Neural cell (in vitro differentiated cells): ENCODE measurements around the gene PIP. TPM values are rescaled to one million over a fixed set of nuclear protein-coding genes. Genes with fewer than 3 reads are reported as not detected.
"Not testable (repeated sequence)": the region's sequence is repeated elsewhere in the genome, so short reads cannot be mapped to it uniquely, and the experiment has no call there.

ENCODE experiments used
- H2AFZ ChIP-seq: fragments of 200-600, 300-800 bp; sonication (generic), shearing (Covaris generic); 2 replicates; pipeline ENCODE4 v1.6.0; 2014; ENCODE audit warnings: low read depth, mild to moderate bottlenecking, antibody characterized with exemption, low read length, moderate library complexity
- H3F3A ChIP-seq: fragments of 200-600 bp; shearing (Covaris generic); 2 replicates; pipeline ENCODE4 v1.6.1; 2016; ENCODE audit warnings: mild to moderate bottlenecking, moderate library complexity, mixed read lengths, antibody characterized with exemption, low read length; ENCODE audit not compliant: insufficient read depth, poor library complexity, severe bottlenecking
- H3K27ac ChIP-seq: fragments of 200-600, 300-800 bp; sonication (generic), shearing (Covaris generic); 2 replicates; pipeline ENCODE4 v1.5.1; 2014; ENCODE audit warnings: mild to moderate bottlenecking, low read length, moderate library complexity
- H3K27me3 ChIP-seq: fragments of 300-800, 200-600 bp; sonication (generic), shearing (Covaris generic); 2 replicates; pipeline ENCODE4 v1.6.0; 2014; ENCODE audit warnings: mild to moderate bottlenecking, low read depth, low read length, moderate library complexity; ENCODE audit not compliant: insufficient read depth
- H3K36me3 ChIP-seq: fragments of 300-800, 200-600 bp; sonication (generic), shearing (Covaris generic); 2 replicates; pipeline ENCODE4 v1.5.1; 2014; ENCODE audit warnings: mild to moderate bottlenecking, antibody characterized with exemption, low read length, moderate library complexity; ENCODE audit not compliant: insufficient read depth
- H3K4me2 ChIP-seq: fragments of 300-800, 200-600 bp; sonication (generic), shearing (Covaris generic); 2 replicates; pipeline ENCODE4 v1.6.0; 2014; ENCODE audit warnings: mild to moderate bottlenecking, low read length
- H3K4me3 ChIP-seq: fragments of 300-800, 200-600 bp; sonication (generic), shearing (Covaris generic); 2 replicates; pipeline ENCODE4 v1.5.1; 2014; ENCODE audit warnings: mild to moderate bottlenecking, low read length, moderate library complexity
- H3K79me2 ChIP-seq: fragments of 200-600 bp; shearing (Covaris generic); replicated peaks from 2 replicates; pipeline ENCODE4 v1.6.0; 2014; ENCODE audit warnings: mild to moderate bottlenecking, low read length, moderate library complexity; ENCODE audit not compliant: insufficient read depth
- H3K9ac ChIP-seq: fragments of 300-800, 200-600 bp; sonication (generic), shearing (Covaris generic); 2 replicates; pipeline ENCODE4 v1.6.1; 2016; ENCODE audit warnings: mild to moderate bottlenecking, low read length, mixed read lengths
- H3K9me2 ChIP-seq: fragments of 200-600 bp; shearing (Covaris generic); 2 replicates; pipeline ENCODE4 v1.6.1; 2016; ENCODE audit warnings: mild to moderate bottlenecking, low read length, mixed read lengths; ENCODE audit not compliant: insufficient read depth
- H3K9me3 ChIP-seq: fragments of 200-600, 300-800 bp; sonication (generic), shearing (Covaris generic); 2 replicates; pipeline ENCODE4 v1.6.1; 2016; ENCODE audit warnings: mild to moderate bottlenecking, mixed run types, low read length, moderate library complexity, mixed read lengths
- H4K20me1 ChIP-seq: fragments of 200-600 bp; shearing (Covaris generic); 2 replicates; pipeline ENCODE4 v1.6.1; 2016; ENCODE audit warnings: mild to moderate bottlenecking, mixed run types; ENCODE audit not compliant: insufficient read depth
- CTCF ChIP-seq: fragments of 450-650 bp; IDR thresholded peaks from 2 replicates; pipeline ENCODE4 v1.5.1; 2014; ENCODE audit warnings: antibody characterized with exemption, mild to moderate bottlenecking, moderate library complexity; ENCODE audit not compliant: poor library complexity, severe bottlenecking
- EP300 ChIP-seq: fragments of 450-650 bp; conservative IDR thresholded peaks from 2 replicates; pipeline ENCODE4 v1.6.1; 2014; ENCODE audit warnings: antibody characterized with exemption, mild to moderate bottlenecking, moderate library complexity; ENCODE audit not compliant: poor library complexity, severe bottlenecking
- EZH2 ChIP-seq: fragments of 200-600, 300-800 bp; shearing (Covaris generic), sonication (generic); IDR thresholded peaks from 2 replicates; pipeline ENCODE4 v1.6.1; 2014; ENCODE audit warnings: antibody characterized with exemption, low read length, borderline replicate concordance, mild to moderate bottlenecking; ENCODE audit not compliant: insufficient read depth, poor library complexity, severe bottlenecking
- MXI1 ChIP-seq: fragments of 450-650 bp; conservative IDR thresholded peaks from 2 replicates; pipeline ENCODE4 v1.6.1; 2014; ENCODE audit warnings: antibody characterized with exemption, mild to moderate bottlenecking; ENCODE audit not compliant: poor library complexity, severe bottlenecking
- POLR2AphosphoS5 ChIP-seq: IDR thresholded peaks from 2 replicates; pipeline ENCODE4 v1.6.1; 2012
- RAD21 ChIP-seq: fragments of 450-650 bp; conservative IDR thresholded peaks from 2 replicates; pipeline ENCODE4 v1.6.1; 2014; ENCODE audit warnings: antibody characterized with exemption, mild to moderate bottlenecking, moderate library complexity
- REST ChIP-seq: IDR thresholded peaks from 2 replicates; pipeline ENCODE4 v1.6.1; 2012; ENCODE audit warnings: borderline replicate concordance
- SMC3 ChIP-seq: fragments of 450-650 bp; conservative IDR thresholded peaks from 2 replicates; pipeline ENCODE4 v1.6.1; 2014; ENCODE audit warnings: antibody characterized with exemption, mild to moderate bottlenecking, moderate library complexity; ENCODE audit not compliant: poor library complexity
- TAF1 ChIP-seq: IDR thresholded peaks from 2 replicates; pipeline ENCODE4 v1.6.1; 2012; ENCODE audit warnings: low read depth
- polyA plus RNA-seq: library from polyadenylated mRNA; depleted of rRNA; stranded (reverse); fragments of >200 nt; gene quantifications from 2 replicates; pipeline ENCODE4 v1.2.3, GENCODE V29; 2014

The PIP gene
- polyA plus RNA-seq, 1 donor from 2014 or later, result not detected

GRCh38 chr7:143104759-143105158, 27.1 kb upstream of the PIP start:
- H3K9me3 ChIP-seq, result no peaks in the 10 kb centered on the region
- no peaks in the 10 kb centered on the region for H3K9me2 ChIP-seq
- no peaks in the 10 kb centered on the region for H4K20me1 ChIP-seq
- no peaks in the 10 kb centered on the region for H3F3A ChIP-seq
- H3K79me2 ChIP-seq, result no peaks in the 10 kb centered on the region
- H3K4me2 ChIP-seq, result no peak overlapping the region
- H3K36me3 ChIP-seq, result no peaks in the 10 kb centered on the region
- H3K4me3 ChIP-seq, result no peak overlapping the region
- no peak overlapping the region for H3K9ac ChIP-seq
- no peak overlapping the region for H2AFZ ChIP-seq
- H3K27ac ChIP-seq, result no peak overlapping the region
- no peak for TF ChIP-seq CTCF
- no peak for TF ChIP-seq EZH2
- TF ChIP-seq POLR2AphosphoS5, result no peak
- no peak for TF ChIP-seq TAF1
- TF ChIP-seq MXI1, result no peak
- TF ChIP-seq SMC3, result no peak
- TF ChIP-seq RAD21, result no peak
- no peak for TF ChIP-seq EP300
- TF ChIP-seq REST, result no peak
- H3K27me3 ChIP-seq, result no peaks in the 10 kb centered on the region

GRCh38 chr7:143108019-143108418, 23.9 kb upstream of the PIP start:
- not testable (repeated sequence) for H3K9me2 ChIP-seq, H3K9ac ChIP-seq, H3K27me3 ChIP-seq, H3K79me2 ChIP-seq, H3F3A ChIP-seq, H3K4me3 ChIP-seq, H2AFZ ChIP-seq, H3K27ac ChIP-seq, H4K20me1 ChIP-seq, H3K4me2 ChIP-seq, H3K9me3 ChIP-seq, H3K36me3 ChIP-seq

GRCh38 chr7:143117395-143117794, 14.5 kb upstream of the PIP start:
- no peak overlapping the region for H3K27ac ChIP-seq
- H3K9me3 ChIP-seq, result no peaks in the 10 kb centered on the region
- H3K27me3 ChIP-seq, result no peaks in the 10 kb centered on the region
- TF ChIP-seq MXI1 (no peak), TAF1 (no peak), EZH2 (no peak), RAD21 (no peak), REST (no peak), EP300 (no peak), SMC3 (no peak), POLR2AphosphoS5 (no peak), CTCF (no peak)
- H3K79me2 ChIP-seq, result no peaks in the 10 kb centered on the region
- H3K9ac ChIP-seq, result no peak overlapping the region
- no peaks in the 10 kb centered on the region for H3K9me2 ChIP-seq
- no peaks in the 10 kb centered on the region for H3K36me3 ChIP-seq
- H4K20me1 ChIP-seq, result no peaks in the 10 kb centered on the region
- no peak overlapping the region for H3K4me2 ChIP-seq
- H2AFZ ChIP-seq, result no peak overlapping the region
- no peak overlapping the region for H3K4me3 ChIP-seq
- no peaks in the 10 kb centered on the region for H3F3A ChIP-seq
